HG03103 (cell line): ENCODE data around the gene UBL7.

ENCODE experiments used
- ATAC-seq: cut with Tn5 transposase; IDR thresholded peaks from one replicate; pipeline ENCODE4 v1.9.1; 2021; ENCODE audit warnings: low read depth; ENCODE audit not compliant: unreplicated experiment

Gene UBL7

GRCh38 chr15:74442063-74442462, 18.9 kb downstream of the UBL7 start:
- no peak for ATAC-seq

- ATAC-seq, result no peak
Measured at GRCh38 chr15:74441248-74441941, 19.6 kb downstream of the UBL7 start.

- ATAC-seq, result no peak
Measured at GRCh38 chr15:74438721-74439316, 22.1 kb downstream of the UBL7 start.

- no peak for ATAC-seq
Measured at GRCh38 chr15:74438206-74438605, 22.8 kb downstream of the UBL7 start.

GRCh38 chr15:74434263-74435136, 26.5 kb downstream of the UBL7 start:
- peak; percentile 13 for ATAC-seq

- peak; percentile 56 for ATAC-seq
Measured at GRCh38 chr15:74433592-74434262, 27.2 kb downstream of the UBL7 start, which contains the start of gene SEMA7A. SEMA7A (minus strand) TSS chr15:74433958; CDS start chr15:74433918, 40 bp downstream.

GRCh38 chr15:74432968-74433591, 27.9 kb downstream of the UBL7 start:
- peak; percentile 16 for ATAC-seq

- no peak for ATAC-seq
Measured at GRCh38 chr15:74432271-74432967, 28.5 kb downstream of the UBL7 start.

- no peak for ATAC-seq
Measured at GRCh38 chr15:74431645-74432044, 29.3 kb downstream of the UBL7 start.

GRCh38 chr15:74431116-74431515, 29.8 kb downstream of the UBL7 start:
- no peak for ATAC-seq

GRCh38 chr15:74430510-74430951, 30.4 kb downstream of the UBL7 start:
- no peak for ATAC-seq

- no peak for ATAC-seq
Measured at GRCh38 chr15:74429781-74430400, 31.1 kb downstream of the UBL7 start.

- ATAC-seq, result no peak
Measured at GRCh38 chr15:74428970-74429780, 31.8 kb downstream of the UBL7 start.

GRCh38 chr15:74428442-74428787, 32.5 kb downstream of the UBL7 start:
- ATAC-seq, result no peak

GRCh38 chr15:74427607-74428441, 33.1 kb downstream of the UBL7 start:
- ATAC-seq, result no peak

- no peak for ATAC-seq
Measured at GRCh38 chr15:74426404-74427281, 34.3 kb downstream of the UBL7 start.

- ATAC-seq, result no peak
Measured at GRCh38 chr15:74425630-74426029, 35.3 kb downstream of the UBL7 start.
